PC-3 (cell line): ENCODE results near the gene PTPRN2.

ENCODE experiments used
- EZH2 ChIP-seq: fragments of 300-600 bp; sonication (generic); IDR thresholded peaks from one replicate; pipeline ENCODE4 v1.6.1; 2017; ENCODE audit warnings: antibody characterized with exemption, mild to moderate bottlenecking, low read length; ENCODE audit not compliant: unreplicated experiment
- TF ChIP-seq, protein P1 (sequence below): fragments of 300-600 bp; sonication (generic); conservative IDR thresholded peaks from 2 replicates; pipeline ENCODE4 v1.5.1; 2017; ENCODE audit warnings: antibody characterized with exemption, low read depth, mild to moderate bottlenecking, low read length

DNA sequence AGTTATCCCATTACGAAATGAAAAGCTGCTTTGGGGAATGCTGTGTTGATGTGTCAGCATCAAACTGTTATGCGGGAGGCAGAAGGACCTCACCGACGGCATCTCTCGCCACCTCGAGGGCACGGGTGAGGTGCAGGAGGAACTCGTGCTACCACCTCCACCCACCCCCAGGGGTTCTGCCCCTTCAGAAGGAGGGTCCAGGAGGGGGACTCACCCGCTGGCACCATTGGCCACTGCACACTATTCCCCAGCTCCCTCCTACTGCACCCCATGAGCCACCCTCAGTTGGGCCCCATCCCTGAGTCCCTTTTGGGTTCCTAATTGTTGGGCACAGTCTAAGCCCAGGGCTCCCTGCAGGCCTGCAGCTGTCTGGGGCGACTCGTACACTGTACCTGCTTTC, 236.6 kb downstream of the PTPRN2 start:
- TF ChIP-seq, protein P1, sequence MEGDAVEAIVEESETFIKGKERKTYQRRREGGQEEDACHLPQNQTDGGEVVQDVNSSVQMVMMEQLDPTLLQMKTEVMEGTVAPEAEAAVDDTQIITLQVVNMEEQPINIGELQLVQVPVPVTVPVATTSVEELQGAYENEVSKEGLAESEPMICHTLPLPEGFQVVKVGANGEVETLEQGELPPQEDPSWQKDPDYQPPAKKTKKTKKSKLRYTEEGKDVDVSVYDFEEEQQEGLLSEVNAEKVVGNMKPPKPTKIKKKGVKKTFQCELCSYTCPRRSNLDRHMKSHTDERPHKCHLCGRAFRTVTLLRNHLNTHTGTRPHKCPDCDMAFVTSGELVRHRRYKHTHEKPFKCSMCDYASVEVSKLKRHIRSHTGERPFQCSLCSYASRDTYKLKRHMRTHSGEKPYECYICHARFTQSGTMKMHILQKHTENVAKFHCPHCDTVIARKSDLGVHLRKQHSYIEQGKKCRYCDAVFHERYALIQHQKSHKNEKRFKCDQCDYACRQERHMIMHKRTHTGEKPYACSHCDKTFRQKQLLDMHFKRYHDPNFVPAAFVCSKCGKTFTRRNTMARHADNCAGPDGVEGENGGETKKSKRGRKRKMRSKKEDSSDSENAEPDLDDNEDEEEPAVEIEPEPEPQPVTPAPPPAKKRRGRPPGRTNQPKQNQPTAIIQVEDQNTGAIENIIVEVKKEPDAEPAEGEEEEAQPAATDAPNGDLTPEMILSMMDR, result no peak
- TF ChIP-seq EZH2, result no peak
